Activated T-helper 1 cell treated with anti-CD3 and anti-CD28 coated beads, Interleukin-2, amount 50 U/mL, for 16 hours (primary cell): ENCODE results near the gene MSI2.

Experiments
- DNase-seq, 2 donors: peaks; one replicate each; pipeline ENCODE4 v3.0.0-alpha.2; 2020; ENCODE audit warnings: low read depth in 1 of 2, low spot score in 1 of 2

The MSI2 gene

DNA sequence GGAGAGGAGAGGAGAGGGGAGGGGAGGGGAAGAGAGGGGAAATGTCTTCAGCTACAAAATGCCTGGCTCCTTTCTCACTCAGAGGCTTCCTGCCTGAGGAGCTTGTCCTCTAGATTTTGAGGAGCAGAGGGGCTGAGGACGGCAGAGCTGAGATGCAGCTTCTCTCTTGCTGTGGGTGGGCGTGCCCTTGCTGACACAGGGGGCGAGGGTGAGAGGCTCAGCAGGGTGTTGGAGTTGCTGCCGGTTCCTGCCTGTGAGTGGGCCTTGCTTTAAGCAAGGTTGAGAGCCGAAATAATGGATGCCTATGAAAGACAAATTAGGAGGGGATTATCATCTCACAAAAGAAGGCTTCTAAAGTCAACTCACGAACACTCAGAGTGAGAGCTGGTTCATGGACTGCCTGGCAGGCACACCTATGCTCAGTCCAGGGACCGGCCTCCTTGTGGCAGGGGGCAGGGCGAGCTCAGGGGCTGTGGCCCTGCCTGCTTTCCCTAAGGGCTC, 215.6 kb downstream of the MSI2 start:
- DNase-seq, result no peak

GRCh38 chr17:57475796-57476195, 219.5 kb downstream of the MSI2 start:
- DNase-seq, result no peak

- DNase-seq, result no peak
These were observed 221.4 kb downstream of the MSI2 start for GRCh38 chr17:57477522-57478362.

- DNase-seq, result no peak
These were observed 222.3 kb downstream of the MSI2 start for GRCh38 chr17:57478478-57479250.

- DNase-seq, result no peak
These were observed 224.3 kb downstream of the MSI2 start for GRCh38 chr17:57480438-57481196.

DNA sequence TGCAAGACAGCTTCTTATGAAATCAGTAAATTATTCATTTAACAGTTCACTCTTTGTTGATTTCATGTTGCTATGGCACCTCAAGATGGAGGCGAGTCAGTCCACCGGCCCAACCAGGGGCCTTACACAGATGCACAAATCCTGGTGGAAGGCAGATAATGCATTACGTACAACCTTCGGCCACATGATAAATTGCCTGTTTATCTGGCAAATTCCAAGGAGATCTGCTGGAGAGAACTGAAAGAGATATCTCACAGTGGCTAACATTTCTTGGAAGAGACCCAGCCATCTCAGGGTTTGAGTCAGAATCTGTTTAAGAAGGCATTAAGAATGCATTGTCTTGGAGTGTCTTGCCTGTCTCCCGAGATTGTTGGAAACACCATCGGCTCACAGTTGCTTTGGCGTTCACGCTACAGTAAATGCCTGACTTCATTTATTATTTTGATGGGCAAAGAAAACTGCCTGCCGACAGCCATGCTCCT, 225.6 kb downstream of the MSI2 start:
- no peak for DNase-seq

- no peak for DNase-seq
These were observed 226.3 kb downstream of the MSI2 start for GRCh38 chr17:57482657-57483056.

DNA sequence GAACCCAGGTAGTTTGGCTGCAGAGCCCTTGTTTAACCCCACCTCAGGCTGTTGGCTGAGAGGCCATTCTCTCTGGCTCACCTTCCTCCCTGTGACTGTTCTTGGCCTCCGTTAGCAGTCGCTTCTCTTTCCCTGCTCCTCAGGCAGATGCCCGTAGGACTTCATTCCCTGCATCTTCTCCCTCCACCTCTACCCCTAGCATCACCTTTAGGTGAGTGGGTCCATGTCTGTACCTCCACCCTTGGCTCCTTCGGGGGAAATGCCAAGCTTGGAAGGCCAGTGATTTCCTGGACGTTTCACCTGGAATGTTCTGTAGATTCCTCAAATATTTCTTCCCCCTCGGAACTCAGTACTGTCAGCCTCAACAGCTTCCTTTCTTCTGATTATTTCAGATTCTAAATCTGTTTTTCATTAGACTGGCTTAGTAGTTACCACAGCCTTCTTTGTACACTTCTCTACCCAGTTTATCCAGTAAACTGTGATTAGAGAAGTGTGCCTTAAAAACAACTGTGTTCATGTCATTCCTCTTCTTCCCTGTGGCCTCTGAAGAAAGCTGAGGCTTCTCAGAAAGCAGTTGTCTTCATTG, 227.9 kb downstream of the MSI2 start:
- no peak for DNase-seq

DNA sequence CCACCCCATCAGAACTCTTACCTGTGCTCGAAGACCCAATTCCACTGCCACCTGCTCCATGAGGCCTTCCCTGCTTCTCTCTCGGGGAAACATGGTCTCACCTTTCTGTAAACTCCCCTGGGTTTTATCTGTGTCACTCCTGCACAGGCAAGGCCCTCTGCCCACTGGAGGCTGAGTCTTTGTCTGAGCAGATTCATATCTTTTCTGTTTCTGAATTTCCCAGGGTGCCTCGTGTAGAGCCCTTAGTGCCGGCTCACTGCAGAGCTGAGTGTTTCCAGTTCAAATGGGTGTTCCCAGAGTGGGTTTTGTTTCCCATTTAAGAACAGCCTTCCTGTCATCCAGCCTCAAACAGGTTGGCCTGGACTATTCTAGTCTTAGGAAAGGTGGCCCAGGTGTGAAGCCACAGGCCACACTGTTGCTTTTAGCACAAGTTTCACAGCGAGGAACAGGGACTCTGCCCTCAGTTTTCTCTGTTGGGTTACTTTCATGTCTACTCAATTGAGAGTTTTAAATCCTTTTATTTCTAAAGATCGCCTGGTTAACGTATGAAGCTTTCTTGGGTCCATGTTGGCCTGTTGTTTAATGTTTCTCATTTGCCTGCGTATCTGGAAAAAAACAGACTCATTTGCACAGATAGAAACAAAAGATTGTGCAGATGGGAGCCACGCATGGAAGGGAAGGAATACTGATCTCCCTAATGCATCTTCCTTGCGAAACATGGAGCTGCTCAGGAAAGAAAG, 228.7 kb downstream of the MSI2 start:
- no peak for DNase-seq

DNA sequence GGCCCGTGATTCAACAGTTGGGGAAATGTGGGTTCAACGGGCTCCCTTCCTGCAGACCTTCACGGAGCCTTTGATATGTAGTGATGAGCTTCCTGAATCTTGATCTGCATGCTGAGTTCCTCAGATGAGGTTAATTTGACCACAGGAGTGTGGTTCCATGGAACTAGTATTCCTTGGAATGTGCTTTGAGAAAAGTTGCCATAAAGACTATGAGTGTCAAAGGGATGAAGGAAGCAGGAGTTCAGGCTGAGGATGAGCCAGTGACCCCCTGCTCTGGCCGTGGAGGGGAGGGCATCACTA, 229.2 kb downstream of the MSI2 start:
- no peak for DNase-seq

DNA sequence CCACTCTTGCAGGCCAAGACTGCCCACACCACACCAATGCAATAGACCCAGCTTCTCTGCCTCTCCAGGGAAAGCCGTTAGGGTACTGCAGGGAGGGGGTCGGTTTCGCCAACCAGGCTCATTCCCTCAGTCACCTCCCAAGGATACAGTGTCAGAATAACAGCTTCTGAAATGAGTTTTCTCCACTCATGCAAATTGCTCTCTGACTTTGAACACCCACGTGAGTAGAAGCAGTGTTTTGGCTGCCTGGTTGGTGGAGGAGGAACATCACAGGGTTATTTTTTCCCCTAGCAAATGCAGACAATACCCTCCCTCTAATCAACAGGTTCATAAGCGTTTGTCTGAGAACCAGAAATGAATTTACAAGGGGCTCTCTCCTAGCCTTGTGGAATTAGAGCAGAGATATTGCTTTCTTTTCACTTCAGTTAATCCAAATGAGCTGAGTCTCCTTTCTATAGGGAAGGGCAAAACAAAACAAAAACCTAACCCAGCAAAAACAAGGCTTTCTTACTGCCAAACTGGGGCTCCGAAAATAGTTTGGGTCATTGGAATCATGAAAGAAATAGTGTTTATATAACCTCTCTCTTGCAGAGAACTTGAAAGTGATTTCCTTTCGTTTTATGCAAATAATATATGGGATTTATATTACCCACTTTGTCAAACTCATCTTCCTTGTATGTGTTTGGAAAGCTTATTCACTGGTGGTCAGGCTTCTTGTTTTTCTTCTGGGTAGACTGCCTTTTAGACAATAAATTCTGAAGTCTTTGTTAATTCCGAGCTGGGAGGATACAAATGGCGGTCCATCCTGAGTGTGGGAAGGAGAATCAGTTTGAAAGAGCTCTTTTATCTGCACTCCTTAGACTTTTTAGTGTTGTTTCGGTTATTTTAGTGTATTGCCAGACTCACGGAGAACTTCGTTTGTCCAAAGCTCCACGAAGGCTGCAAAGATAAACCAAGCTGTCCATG, 229.9 kb downstream of the MSI2 start:
- no peak for DNase-seq

GRCh38 chr17:57486882-57487301, 230.6 kb downstream of the MSI2 start:
- DNase-seq, result no peak

GRCh38 chr17:57487573-57487972, 231.2 kb downstream of the MSI2 start:
- DNase-seq, result no peak

- DNase-seq, result no peak
These were observed 232.5 kb downstream of the MSI2 start for GRCh38 chr17:57488856-57489255.

DNA sequence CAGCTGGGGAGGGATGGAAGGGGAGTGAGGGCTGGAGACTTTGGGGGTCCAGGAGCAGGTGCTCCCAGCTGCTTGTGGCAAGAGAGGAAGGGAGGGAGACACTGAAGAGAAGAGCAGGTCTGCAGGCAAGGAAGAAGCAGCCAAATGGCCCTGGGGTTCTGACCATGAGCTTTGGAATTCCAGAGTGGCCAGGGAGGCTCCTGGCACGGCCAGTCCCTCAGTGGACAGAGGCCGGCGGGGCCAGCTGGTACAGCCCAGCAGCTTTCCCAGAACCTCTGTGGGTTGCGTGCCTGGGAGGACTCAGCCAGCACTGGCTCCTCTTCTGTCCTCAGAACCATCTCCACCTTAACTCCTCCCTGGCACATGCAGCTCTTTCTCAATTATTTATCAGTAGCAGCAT, 233.0 kb downstream of the MSI2 start:
- DNase-seq, result no peak

GRCh38 chr17:57490111-57490845, 234.0 kb downstream of the MSI2 start:
- no peak for DNase-seq

DNA sequence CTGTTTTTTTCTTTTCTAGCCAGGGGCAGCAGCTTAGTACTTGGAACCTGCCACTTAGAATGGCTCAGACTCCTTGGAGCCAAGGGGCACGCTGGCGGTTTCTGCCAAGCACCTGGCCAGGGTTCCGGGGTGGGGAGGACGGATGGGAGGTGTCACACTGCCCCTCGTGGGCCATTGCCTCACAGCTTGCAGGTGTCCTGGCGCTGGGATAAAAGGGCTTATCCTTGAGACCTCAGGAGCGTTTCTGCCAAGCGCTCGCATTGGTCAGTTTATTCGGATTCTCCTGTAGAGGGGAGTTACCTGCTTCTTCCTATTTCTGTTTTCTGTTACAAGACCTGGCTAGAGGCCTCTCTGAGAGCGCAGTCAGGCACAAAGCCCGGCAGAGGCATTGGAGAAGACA, 234.6 kb downstream of the MSI2 start:
- no peak for DNase-seq

GRCh38 chr17:57493171-57493570, 236.8 kb downstream of the MSI2 start:
- DNase-seq, result no peak

DNA sequence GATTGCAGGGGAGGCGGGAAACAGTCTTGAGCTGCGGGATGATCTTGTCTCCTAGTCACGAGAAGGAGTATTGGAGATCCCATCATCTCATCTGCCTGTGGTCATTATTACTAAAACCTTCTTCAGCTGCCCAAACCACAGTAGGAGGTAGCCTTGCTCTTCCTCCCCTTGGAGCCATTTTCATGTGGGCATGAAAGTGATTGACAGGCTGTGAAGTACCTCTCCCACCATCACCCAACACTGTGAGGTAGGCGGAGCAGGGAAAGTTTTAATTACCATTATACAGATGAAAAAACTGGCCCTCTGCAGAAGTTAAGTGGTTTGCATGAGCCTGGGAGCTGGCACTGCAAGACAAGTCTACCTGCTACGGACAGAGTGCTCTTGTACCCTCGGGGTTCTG, 237.3 kb downstream of the MSI2 start:
- DNase-seq, result no peak
